Activated T-cell treated with anti-CD3 and anti-CD28 coated beads for 1 hour (primary cell): ENCODE results near the gene PREB.

ENCODE experiments used
- DNase-seq: peaks from one replicate; pipeline ENCODE4 v3.0.0-alpha.2; 2020; ENCODE audit warnings: low read depth

Gene PREB

DNA sequence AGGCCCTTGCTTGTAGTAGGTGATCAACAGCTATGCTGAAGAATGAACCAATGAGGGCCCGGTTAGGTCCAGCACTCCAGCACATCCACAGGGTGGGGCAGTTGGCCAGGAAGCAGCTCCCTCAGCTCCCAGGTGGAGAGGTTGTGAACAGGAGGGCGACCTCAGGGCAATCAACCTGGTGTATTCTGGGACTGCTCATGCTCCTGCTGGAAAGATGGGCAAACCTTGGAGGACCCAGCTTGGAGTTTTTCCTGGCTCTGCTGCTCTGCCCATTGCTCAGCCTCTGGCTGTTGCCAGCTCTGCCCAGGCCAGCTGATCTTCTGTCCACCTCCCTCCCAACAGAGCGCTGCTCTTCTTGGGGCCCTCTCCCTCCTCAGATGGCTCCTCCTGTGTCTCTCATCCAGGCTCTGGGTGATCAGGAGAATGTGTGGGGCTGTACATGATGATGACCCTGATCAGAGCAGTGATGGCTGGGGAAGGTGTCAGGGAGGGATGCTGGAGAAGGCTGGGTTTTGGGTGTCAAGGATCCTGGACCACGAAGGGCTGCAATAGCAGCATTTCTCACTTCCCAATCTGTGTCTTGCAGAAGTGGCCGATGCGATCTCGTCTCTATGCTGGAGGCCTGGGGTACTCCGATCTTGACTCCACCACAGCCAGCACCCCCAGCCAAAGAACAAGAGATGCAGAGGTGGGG is 17.8 kb upstream of the PREB start:
- no peak for DNase-seq

DNA sequence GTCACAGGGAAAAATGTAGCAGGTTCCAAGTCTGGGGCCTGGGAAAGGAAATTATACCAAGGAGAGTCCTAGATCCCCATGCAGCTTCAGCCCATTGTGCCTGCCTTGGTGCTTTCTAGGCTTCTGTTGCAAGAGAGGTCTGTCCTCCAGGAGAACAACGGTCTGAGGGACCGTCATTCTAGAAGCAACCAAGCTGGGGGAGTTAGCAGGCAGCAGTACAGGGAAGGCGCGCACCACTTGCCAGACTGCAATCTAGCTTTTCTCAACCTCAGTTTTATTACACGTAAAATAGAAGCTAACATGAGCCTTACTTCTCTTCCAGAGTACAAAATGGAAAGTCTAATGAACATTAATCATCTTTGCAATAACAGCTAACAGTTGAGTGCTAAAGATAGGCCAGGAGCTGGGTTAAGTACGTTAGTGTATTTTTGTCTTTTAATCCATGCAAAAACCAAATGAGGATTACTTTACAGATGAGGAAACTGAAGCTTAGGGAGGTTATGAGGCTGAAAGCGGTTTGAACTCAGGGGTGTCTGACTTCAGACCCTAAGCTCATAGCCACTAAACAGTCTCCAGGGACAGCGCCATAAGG is 16.3 kb upstream of the PREB start:
- no peak for DNase-seq

DNA sequence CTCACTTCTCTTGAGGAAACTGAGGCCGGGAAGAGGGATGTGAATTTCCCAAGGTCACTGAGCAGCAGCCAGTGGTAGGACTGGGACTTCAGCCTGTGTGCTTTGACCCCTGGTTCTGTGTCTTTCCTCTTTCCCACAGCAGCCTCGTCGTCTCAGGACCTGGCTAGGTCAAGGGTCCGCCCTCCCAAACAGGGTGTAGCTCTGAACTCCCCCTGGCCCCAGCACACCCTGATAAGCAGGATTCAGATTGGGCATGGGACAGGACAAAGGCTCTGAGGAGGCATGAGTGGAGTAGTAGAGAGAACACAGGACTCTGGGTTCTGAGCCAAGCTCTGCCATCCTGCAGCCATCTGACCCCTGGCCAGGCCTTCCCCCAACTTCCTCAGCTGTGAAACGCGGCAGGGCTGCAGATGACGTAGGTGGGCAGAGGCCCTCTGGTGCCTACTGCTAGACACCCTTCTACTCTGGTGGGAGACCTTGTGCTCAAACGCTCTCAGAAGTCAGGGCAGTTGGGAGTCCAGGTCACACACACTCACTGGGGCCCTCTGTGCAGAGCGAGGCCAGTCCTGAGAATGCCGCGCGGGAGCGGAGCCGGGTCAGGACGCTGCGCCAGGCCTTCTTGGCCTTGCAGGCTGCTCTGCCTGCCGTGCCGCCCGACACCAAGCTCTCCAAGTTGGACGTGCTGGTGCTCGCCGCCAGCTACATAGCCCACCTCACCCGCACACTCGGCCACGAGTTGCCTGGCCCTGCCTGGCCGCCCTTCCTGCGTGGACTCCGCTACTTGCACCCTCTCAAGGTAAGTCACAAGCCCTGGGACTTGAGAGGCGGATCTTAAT is 15.4 kb upstream of the PREB start:
- no peak for DNase-seq

DNA sequence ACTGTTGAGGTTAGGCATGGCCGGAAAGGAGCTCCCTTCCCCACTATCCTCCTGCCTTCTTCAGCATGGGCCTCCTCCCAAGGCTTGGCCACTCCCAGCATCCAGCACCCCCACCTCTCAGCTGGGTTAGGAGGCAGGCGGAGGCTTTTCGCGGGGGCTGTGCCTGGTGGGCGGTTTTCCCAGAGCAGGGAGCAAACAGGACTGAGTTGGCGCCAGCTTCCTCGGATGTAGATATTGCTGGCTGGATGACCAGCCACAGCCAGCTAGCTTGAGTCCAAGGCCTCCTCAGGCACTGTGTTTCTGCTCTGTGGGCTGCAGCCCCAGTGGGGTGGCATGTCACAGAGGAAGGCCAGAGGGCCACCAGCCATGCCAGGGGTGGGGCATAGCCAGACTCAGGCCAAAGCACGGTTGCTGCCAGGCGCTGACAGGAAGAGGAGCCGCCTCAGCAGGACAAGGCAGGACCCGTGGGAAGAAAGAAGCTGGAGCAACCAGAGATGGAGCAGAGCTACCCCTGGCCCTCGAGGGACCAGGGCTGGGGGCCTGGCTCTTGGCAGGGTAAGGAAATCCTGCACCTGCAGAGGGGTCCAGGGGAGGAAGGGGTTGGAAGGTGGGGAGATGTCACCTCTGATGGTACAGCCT is 14.5 kb upstream of the PREB start, which contains the start of gene TCF23:
TCF23 (plus strand) TSS at position 204 of the 639 bp plus-strand sequence; CDS start at position 334, 130 bp downstream.
- DNase-seq = no peak

DNA sequence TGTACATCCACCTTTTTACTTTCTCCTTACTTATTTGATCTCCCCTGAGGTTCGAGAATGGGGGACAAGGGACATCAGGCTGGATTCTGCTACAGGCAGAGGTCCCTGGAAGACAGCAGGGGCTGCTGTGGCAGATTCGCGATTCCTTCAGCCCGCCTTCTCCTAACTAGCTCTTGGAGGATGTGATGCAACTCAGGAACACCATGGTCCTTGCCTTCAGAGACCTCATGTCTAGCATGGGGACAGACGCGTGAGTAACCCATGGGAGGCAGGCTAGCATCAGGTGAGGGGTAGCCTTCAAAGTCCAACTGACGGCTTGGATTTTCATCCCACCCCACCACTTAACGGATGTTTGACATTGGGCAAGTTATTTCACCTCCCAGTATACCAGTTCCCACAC is 13.5 kb upstream of the PREB start:
- no peak for DNase-seq

DNA sequence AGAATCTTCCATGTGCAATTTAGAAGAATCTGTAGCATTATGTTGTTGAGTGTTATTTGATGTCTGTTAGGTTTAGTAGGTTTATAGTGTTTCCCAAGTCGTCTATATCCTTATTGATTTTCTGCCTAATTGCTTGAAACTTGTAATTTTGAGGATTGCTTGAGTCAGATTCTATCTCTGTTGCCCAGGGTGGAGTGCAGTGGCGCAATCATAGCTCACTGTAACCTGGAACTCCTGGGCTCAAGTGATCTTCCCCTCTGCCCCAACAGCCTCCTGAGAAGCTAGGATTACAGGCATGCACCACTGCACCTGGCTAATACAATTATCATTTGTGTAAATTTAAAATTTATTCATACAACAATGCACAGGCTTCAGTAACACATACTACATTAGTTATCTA is 11.2 kb upstream of the PREB start:
- no peak for DNase-seq

DNA sequence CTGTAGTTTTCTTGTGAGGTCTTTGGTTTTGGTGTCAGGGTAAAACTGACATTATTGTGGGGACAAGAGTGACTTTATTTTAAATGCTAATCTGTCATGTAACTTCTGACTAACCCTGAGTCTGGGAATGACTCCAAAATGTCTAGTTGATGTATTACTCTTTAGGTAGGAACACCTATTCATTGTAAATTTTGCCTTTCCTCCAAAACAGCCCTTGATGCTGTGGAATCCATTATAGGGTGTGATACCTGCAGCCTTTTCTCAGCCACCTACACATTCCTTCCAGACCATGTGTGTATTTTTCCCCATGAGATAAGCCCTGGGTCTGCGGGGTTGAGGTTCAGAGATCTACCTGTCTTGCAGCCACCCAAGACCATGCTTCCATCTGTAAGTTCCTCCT is 8.8 kb upstream of the PREB start:
- no peak for DNase-seq

DNA sequence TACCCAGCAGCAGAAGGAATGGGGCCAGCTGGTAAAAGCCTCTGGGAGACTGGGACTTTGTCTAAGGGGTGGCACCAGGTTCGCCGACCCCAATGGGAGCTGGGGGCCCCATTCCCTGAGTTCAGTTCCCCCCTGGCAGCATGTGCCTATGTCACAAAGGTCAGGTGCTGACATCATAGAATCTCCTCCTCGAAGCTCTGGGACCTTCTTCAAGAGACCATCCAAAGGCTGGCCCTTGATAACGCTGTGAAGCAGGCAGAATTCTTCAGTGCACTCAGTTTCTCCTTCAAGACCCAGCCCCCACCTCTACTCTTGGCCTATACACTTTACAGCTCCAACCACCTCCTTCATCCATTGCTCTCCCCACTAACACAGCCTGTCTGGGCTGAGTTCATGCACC is 4.9 kb upstream of the PREB start, which contains the start of gene PRR30:
PRR30 (minus strand) TSS at position 101 of the 400 bp plus-strand sequence. CDS start 1,081 bp downstream, outside the sequence.
- DNase-seq = no peak

DNA sequence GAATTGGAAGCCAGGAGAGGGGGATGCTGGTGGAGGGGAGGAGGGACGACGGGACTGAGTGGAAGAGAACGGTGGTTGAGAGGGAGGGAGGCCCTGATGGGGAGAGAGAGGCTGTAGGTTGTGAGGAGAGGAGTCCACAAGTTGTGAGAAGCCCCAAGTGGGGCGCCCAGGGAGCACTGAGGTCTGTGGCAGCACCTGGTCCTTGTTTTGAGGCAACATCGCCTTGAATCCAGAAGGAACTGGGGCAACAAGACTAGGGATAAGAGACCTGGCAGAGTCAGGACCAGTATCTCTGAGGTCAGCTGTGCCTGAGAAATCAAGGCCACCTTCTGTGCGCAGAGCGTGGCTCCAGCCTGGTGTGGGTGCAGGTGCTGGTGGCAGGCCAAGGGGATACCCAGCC is 3.7 kb upstream of the PREB start:
- DNase-seq = no peak

DNA sequence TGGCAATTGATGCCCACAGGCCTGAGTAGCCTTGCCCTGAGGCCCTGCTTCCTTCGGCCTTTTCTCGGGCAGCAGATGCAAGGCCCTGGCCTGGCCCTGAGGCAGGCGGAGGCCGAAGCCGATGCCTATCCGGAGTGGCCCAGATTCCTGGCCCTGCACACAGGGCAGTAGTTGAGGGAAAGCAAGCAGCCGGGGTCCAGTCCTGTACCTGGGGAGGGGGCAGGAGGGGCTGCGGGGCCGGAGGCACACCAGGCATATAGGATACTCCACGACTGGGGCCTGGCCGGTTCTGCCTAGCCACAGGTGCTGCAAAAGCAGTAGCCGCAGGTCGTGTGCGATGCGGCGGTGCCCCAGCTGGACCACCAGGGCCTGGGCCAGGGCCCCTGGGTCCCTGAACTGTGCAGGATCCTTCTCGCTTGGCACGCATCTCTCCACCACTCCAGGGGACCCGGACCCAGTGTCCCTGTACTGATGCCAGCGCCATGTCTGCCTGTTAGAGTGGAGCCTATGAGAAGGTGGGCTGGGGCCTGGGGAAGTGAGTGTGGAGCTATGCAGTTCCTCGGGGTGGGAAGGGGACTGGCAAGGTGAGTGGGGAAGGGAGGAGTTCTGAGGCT is 3.0 kb upstream of the PREB start:
- DNase-seq = no peak

DNA sequence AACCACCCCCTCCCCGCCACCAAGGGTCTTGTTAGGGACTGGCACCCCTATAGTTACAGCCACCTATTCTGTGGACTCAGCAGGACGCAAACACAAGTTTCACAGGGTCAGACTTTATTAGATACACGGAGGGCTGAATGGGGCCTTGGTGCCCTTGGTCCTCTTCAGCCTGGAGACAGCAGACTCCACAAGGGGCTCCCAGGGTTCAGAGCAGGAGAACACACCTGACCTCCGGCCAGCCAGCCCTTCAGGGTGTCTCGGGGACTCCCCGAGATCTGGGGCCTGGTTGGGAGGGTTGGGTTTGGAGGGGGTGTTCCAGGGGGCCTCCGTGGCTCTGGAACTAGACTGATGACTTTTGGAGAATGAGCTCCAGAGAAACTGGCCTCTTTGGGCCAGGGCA is 2.3 kb upstream of the PREB start:
- no peak for DNase-seq

DNA sequence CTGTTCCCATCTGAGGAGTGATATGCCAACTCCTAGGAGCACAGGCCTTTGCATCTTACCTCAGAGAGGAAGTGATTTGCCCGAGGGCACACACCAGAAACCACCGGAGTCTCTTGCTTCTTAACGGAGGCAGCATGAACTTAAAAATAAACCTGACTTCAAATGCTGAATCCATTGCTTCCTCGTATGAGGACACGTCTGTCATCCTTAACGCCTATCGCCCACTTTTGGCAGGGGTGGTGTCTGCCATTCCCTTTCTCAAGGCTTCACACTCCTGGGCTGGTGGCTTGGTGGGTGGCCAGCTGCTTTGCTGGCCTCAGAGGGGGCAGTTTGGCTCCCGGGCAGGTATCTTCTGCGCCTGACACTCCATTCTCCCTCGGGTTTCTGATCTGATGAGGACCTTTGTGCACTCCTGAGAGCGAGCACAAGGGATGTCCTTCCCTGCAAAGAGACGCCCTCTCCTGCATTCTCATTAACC is 1.1 kb upstream of the PREB start:
- DNase-seq = no peak

DNA sequence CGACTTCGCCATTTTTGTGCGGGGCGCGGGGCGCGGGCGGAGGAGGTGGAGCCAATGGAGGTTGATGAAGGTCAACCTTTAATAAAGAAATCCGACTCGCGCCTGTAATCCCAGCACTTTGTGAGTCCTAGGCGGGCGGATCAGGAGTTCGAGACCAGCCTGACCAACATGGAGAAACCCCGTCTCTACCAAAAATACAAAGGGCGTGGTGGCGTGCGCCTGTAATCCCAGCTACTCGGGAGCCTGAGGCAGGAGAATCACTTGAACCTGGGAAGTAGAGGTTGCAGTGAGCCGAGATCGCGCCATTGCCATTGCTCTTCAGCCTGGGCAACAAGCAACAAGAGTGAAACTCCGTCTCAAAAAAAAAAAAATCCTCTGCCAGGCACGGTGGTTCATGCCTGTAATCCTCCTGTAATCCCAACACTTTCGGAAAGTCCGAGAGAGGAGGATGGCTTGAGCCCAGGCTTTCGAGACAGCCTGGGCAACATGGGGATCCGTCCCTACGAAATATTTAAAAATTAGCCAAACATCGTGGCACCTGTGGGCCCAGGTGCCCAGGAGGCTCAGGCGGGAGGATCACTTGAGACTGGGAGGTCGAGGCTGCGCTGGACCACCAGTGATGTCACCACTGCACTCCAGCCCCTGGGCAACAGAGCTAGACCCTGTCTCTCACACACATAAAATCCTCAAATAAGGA is 493 bp upstream of the PREB start:
- DNase-seq = no peak

DNA sequence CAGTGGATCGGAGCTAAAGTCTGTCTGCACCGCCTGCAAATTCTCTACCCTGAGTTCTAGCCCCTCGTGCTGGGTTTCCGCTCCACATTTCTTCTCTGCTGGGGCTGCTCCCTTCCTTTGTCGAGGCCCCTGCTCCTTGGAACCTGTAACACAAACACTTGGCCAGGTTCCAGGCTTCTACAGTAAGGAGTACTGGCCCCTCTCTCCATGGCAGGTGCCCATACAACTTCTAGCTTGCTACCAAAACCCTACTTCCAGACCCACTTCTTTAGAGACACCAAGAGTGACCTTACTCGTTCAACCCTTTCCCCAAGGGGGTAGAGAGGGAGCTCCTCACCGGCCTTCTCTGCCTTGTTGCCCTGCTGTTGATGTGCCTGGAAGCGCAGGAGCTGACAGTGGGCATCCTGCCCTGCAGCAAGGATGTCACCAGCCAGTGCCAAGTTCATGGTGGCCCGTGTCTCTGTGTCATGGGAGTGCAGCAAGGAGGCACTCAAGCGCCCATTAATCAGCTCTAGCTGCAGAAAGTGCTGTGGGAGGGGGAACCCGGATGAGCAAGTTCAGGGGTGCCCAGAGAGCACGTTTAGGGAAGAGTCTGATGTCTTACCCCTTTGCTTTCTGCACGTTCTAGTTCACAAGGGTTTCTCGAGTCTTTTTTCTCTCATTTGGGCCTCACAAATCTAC is 1.1 kb downstream of the PREB start:
- DNase-seq = no peak

DNA sequence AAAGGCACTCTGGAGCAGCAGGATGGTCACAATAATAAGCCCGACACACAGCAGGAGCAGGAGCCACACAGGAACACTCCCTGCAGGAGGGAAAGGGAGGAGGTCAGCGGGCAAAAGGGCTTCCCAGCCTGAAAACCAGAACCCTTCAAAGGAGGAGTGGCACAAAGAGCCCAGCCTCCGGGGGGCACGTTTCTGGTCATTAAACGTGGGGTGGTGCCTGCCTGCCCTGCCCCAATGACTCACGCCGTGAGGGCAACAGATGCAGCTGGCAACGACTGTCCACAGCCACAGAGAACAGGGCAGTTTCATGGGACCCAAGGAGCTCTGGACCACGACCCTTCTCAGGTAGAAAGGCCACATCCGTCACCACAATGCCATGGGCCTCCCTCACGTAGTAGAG is 3.0 kb downstream of the PREB start:
- no peak for DNase-seq

DNA sequence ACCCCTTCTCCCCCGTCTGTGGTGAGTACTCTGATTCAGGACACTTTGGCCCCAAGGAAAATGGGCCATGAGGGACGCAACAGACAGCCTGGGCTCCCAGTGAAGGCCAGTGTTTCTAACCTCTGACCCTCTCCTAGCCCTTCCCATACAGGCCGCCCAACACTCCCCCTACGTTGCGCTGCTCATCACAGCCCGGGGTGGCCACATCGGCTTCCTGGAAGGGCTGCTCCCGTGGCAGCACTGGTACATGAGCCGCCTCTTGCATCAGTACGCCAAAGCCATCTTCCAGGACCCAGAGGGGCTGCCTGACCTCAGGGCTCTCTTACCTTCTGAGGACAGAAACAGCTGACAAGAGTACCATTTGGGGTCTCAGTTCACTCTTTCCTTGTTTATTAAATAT is 4.0 kb downstream of the PREB start:
- no peak for DNase-seq

DNA sequence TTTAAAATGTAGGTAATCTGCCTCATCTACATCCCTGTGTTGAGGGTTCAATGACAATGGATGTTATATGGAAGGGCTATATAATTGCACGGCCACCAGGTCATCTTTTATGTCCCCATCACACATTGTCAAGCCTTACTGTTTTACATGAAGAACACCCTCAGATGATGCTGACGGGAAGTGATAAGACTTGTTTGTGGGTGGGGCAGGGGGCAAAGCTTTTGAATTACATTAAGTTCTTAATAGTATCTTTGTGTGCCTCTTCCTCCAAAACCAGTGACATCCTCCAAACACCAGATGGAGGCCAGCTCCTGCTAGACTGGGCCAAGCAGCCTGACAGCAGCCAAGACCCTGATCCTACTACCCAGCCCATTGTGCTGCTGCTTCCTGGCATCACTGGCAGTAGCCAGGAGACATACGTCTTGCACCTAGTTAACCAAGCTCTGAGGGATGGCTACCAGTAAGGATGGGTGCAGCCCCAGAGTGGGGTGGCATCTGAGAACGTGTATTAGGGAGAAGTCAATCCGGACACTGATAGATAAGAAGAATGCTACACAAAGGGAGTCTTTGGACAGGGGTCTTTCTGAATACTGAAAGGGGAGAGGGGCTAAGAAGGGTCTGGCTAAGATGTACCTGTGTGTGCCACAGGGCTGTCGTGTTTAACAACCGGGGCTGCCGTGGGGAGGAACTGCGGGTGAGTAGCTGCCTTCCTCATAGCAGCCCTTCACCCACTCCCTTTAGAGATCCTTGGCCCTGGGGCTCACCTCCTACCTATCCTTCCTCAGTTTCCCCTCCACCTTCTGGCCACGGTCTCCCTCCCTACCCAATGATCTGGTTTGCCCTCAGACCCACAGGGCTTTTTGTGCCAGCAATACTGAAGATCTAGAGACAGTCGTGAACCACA is 5.5 kb downstream of the PREB start:
- no peak for DNase-seq

DNA sequence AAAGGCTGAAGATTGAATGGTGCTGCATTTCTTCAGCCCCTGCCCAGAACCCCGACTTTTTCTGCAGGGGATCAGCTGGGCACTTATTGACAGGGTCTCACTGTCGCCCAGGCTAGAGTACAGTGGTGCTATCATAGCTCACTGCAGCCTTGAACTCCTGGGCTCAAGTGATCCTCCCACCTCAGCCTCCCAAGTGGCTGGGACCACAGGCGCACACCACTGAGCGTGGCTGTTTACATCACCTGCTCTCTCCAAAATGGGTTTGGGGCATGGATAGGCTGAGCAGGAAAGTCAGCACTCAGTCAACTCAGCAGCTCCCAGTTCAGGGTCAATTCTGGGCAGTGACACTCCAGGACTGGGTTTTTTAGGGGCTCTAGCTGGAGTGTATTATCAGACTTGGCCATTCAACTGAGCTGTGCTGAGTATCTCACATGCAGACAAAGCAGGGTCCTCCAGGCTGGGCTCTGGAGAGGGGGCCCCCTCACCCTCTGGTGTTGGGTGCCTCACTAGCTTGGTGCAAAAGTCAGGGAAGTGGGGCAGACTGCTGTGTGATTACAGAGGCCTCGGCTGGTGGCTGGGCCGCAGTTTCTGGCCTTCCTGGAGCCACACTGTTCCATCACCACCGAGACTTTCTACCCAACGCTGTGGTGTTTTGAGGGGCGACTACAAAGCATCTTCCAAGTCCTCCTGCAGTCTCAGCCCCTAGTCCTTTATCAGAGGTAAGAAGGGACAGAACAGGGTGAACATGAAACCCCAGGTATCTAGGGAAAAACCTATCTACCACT is 6.4 kb downstream of the PREB start:
- DNase-seq = no peak

DNA sequence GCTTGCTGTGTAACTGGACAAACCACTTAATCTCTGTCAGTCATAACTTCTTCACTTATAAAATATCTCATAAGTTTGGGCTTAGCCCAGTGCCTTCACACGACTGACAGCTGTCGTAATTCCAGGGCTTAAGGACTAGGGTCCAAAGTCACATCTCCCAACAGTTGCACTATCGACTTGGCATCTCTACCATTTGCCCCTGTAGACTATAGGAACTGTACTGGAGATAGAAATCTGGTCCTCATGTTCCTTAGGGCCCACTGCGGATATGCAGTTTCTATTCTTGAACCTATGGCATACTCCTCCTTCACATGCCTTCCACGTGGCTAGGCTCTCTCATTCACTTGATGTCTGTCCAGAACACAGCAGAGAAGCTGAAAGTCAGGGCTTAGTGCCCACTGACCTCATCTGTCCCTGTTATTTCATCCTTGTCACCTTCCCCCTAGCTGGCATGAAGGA is 8.2 kb downstream of the PREB start:
- DNase-seq = no peak
